NK-92 treated with Interleukin-12 subunit alpha and Interleukin-12 subunit beta, amount 100 ng/mL, for 24 hours (cell line): ENCODE measurements around the gene DPPA2.

Source experiments
- DNase-seq: peaks from one replicate; lab custom pipeline; 2025; lab: John Stamatoyannopoulos, UW

Gene DPPA2

GRCh38 chr3:109325109-109325508 is 8.8 kb upstream of the DPPA2 start:
- no peak for DNase-seq

- no peak for DNase-seq
These were observed 3.3 kb downstream of the DPPA2 start for GRCh38 chr3:109313061-109313460.

- no peak for DNase-seq
These were observed 18.8 kb downstream of the DPPA2 start for GRCh38 chr3:109297496-109297895.

GRCh38 chr3:109284071-109284470 is 32.2 kb downstream of the DPPA2 start:
- no peak for DNase-seq

- no peak for DNase-seq
These were observed 37.8 kb downstream of the DPPA2 start for GRCh38 chr3:109278546-109278945.

GRCh38 chr3:109278141-109278540 is 38.2 kb downstream of the DPPA2 start:
- DNase-seq: no peak

- DNase-seq: no peak
These were observed 40.5 kb downstream of the DPPA2 start for GRCh38 chr3:109275702-109276293.

- DNase-seq: no peak
These were observed 45.5 kb downstream of the DPPA2 start for GRCh38 chr3:109270779-109271178.

GRCh38 chr3:109269577-109270275 is 46.6 kb downstream of the DPPA2 start:
- DNase-seq: no peak

- DNase-seq: no peak
These were observed 48.1 kb downstream of the DPPA2 start for GRCh38 chr3:109268181-109268580.

- DNase-seq: no peak
These were observed 51.0 kb downstream of the DPPA2 start for GRCh38 chr3:109265295-109265694.

- no peak for DNase-seq
These were observed 59.0 kb downstream of the DPPA2 start for GRCh38 chr3:109257269-109257668.

- no peak for DNase-seq
These were observed 61.5 kb downstream of the DPPA2 start for GRCh38 chr3:109254770-109255169.

- no peak for DNase-seq
These were observed 63.7 kb downstream of the DPPA2 start for GRCh38 chr3:109252641-109253040.
